Measurements from ENCODE around the gene CST3.

- TF ChIP-seq CTCF (IDR thresholded peaks at IDR 0.05) (no peak), EZH2 (IDR thresholded peaks at IDR 0.05; ENCODE audit: borderline replicate concordance, insufficient read depth, low read depth, low read length, poor library complexity, severe bottlenecking) (no peak)
Measured at GRCh38 chr20:23625236-23625964, 12.4 kb downstream of the CST3 start.

Data from B cell (primary cell).